HG03432 (cell line): ENCODE data around the gene ARHGEF25.
"Not testable (repeated sequence)": the region's sequence is repeated elsewhere in the genome, so short reads cannot be mapped to it uniquely, and the experiment has no call there.

ENCODE experiments used
- ATAC-seq: cut with Tn5 transposase; IDR thresholded peaks from one replicate; pipeline ENCODE4 v1.9.1; 2021; ENCODE audit warnings: mild to moderate bottlenecking, moderate library complexity; ENCODE audit not compliant: unreplicated experiment

ARHGEF25 gene

GRCh38 chr12:57584690-57585089 is 26.5 kb upstream of the ARHGEF25 start:
- ATAC-seq = no peak

GRCh38 chr12:57585156-57585555 is 26.1 kb upstream of the ARHGEF25 start:
- ATAC-seq = no peak

GRCh38 chr12:57586128-57586527 is 25.1 kb upstream of the ARHGEF25 start:
- ATAC-seq = no peak

GRCh38 chr12:57586832-57587429 is 24.3 kb upstream of the ARHGEF25 start:
- ATAC-seq = no peak

GRCh38 chr12:57588951-57589610 is 22.2 kb upstream of the ARHGEF25 start:
- ATAC-seq = not testable (repeated sequence)

- ATAC-seq = no peak
These were observed 20.8 kb upstream of the ARHGEF25 start for GRCh38 chr12:57590479-57590863.

- peak; percentile 96 for ATAC-seq
These were observed 20.1 kb upstream of the ARHGEF25 start, which contains the start of gene PIP4K2C for GRCh38 chr12:57590864-57591781. Gene PIP4K2C (plus strand): TSS chr12:57591192. CDS start chr12:57591290, 98 bp downstream.

GRCh38 chr12:57591782-57592325 is 19.4 kb upstream of the ARHGEF25 start:
- peak; percentile 18 for ATAC-seq

- no peak for ATAC-seq
These were observed 18.6 kb upstream of the ARHGEF25 start for GRCh38 chr12:57592551-57593165.

GRCh38 chr12:57593187-57593586 is 18.0 kb upstream of the ARHGEF25 start:
- ATAC-seq = no peak

- ATAC-seq = no peak
These were observed 10.8 kb upstream of the ARHGEF25 start for GRCh38 chr12:57600395-57600794.

GRCh38 chr12:57602544-57602943 is 8.7 kb upstream of the ARHGEF25 start:
- no peak for ATAC-seq

GRCh38 chr12:57603324-57603723 is 7.9 kb upstream of the ARHGEF25 start:
- ATAC-seq = no peak

- no peak for ATAC-seq
These were observed 7.3 kb upstream of the ARHGEF25 start for GRCh38 chr12:57603815-57604453.

- peak; percentile 81 for ATAC-seq
These were observed 6.7 kb upstream of the ARHGEF25 start, which contains the start of gene DTX3 for GRCh38 chr12:57604454-57604991. Gene DTX3 (plus strand): TSS chr12:57604824. CDS start chr12:57606518, 1,694 bp downstream.

- peak; percentile 27 for ATAC-seq
These were observed 6.0 kb upstream of the ARHGEF25 start for GRCh38 chr12:57604992-57605810.

- no peak for ATAC-seq
These were observed 5.4 kb upstream of the ARHGEF25 start for GRCh38 chr12:57605811-57606311.

GRCh38 chr12:57606399-57606798 is 4.8 kb upstream of the ARHGEF25 start:
- ATAC-seq = no peak

GRCh38 chr12:57606821-57607220 is 4.4 kb upstream of the ARHGEF25 start:
- no peak for ATAC-seq
